Astrocyte (in vitro differentiated cells and primary cell): ENCODE measurements around the gene TTLL1. TPM values are rescaled to one million over a fixed set of nuclear protein-coding genes. Genes with fewer than 3 reads are reported as not detected.

Experiments
- DNase-seq: peaks from one replicate; pipeline ENCODE4 v3.0.0-alpha.2; 2010; ENCODE audit warnings: low read depth
- FAIRE-seq: peaks from 2 replicates; lab custom pipeline; 2011; peaks lifted over from hg19 to GRCh38; lab: Jason Lieb, UNC
- H2AFZ ChIP-seq: 2 replicates; pipeline ENCODE4 v1.6.0; 2012; ENCODE audit warnings: low read depth, low read length, inconsistent platforms
- H3K27ac ChIP-seq: 2 replicates; pipeline ENCODE4 v1.5.1; 2011; ENCODE audit warnings: low read depth, low read length, inconsistent platforms
- H3K27me3 ChIP-seq: 2 replicates; pipeline ENCODE4 v1.6.0; 2011; ENCODE audit warnings: low read length, inconsistent platforms; ENCODE audit not compliant: insufficient read depth
- H3K36me3 ChIP-seq: 2 replicates; pipeline ENCODE4 v1.5.1; 2011; ENCODE audit warnings: low read length, inconsistent platforms; ENCODE audit not compliant: insufficient read depth
- H3K4me1 ChIP-seq: 2 replicates; pipeline ENCODE4 v1.5.1; 2011; ENCODE audit warnings: low read length, inconsistent platforms; ENCODE audit not compliant: insufficient read depth
- H3K4me2 ChIP-seq: 2 replicates; pipeline ENCODE4 v1.6.0; 2012; ENCODE audit warnings: low read length, inconsistent platforms
- H3K4me3 ChIP-seq: 2 replicates; pipeline ENCODE4 v1.5.1; 2011; ENCODE audit warnings: low read depth, mild to moderate bottlenecking, low read length, inconsistent platforms; ENCODE audit not compliant: insufficient read depth
- H3K79me2 ChIP-seq: 2 replicates; pipeline ENCODE4 v1.6.0; 2012; ENCODE audit warnings: mild to moderate bottlenecking, low read length, inconsistent platforms; ENCODE audit not compliant: insufficient read depth
- H3K9ac ChIP-seq: 2 replicates; pipeline ENCODE4 v1.6.0; 2012; ENCODE audit warnings: mild to moderate bottlenecking, low read length, inconsistent platforms
- H3K9me3 ChIP-seq: 2 replicates; pipeline ENCODE4 v1.5.1; 2012; ENCODE audit warnings: low read depth, mild to moderate bottlenecking, low read length, inconsistent platforms; ENCODE audit not compliant: insufficient read depth
- H4K20me1 ChIP-seq: 2 replicates; pipeline ENCODE4 v1.6.0; 2012; ENCODE audit warnings: low read length, inconsistent platforms; ENCODE audit not compliant: insufficient read depth
- H3K27ac Mint-ChIP-seq: one replicate; pipeline ENCODE4 v1.8.0; 2021; ENCODE audit warnings: mild to moderate bottlenecking, mixed read lengths; ENCODE audit not compliant: unreplicated experiment
- H3K27me3 Mint-ChIP-seq: one replicate; pipeline ENCODE4 v1.8.0; 2021; ENCODE audit warnings: low read depth, mixed read lengths; ENCODE audit not compliant: unreplicated experiment
- H3K36me3 Mint-ChIP-seq: one replicate; pipeline ENCODE4 v1.8.0; 2021; ENCODE audit warnings: low read depth, mixed read lengths; ENCODE audit not compliant: unreplicated experiment
- H3K4me1 Mint-ChIP-seq: one replicate; pipeline ENCODE4 v1.8.0; 2021; ENCODE audit warnings: low read depth, mixed read lengths; ENCODE audit not compliant: unreplicated experiment
- H3K4me3 Mint-ChIP-seq: one replicate; pipeline ENCODE4 v1.8.0; 2021; ENCODE audit warnings: mild to moderate bottlenecking, moderate library complexity, mixed read lengths; ENCODE audit not compliant: unreplicated experiment
- H3K9me3 Mint-ChIP-seq: one replicate; pipeline ENCODE4 v1.8.0; 2021; ENCODE audit warnings: mild to moderate bottlenecking, mixed read lengths; ENCODE audit not compliant: unreplicated experiment
- CTCF ChIP-seq: IDR thresholded peaks from 2 replicates; pipeline ENCODE4 v1.5.1; 2011; ENCODE audit warnings: low read depth, mild to moderate bottlenecking, inconsistent platforms, low read length, moderate library complexity; ENCODE audit not compliant: insufficient read depth
- EZH2 ChIP-seq: IDR thresholded peaks from 2 replicates; pipeline ENCODE4 v1.6.1; 2012; ENCODE audit warnings: mild to moderate bottlenecking, low read length, inconsistent platforms; ENCODE audit not compliant: insufficient read depth
- total RNA-seq: library from RNA; stranded (reverse); gene quantifications from 2 replicates; pipeline ENCODE4 v1.2.1, GENCODE V29; 2021

TTLL1 gene
- total RNA-seq, 1 donor from 2014 or later, result 10.7 TPM

- Histone ChIP-seq H2AFZ (no peak overlapping the region), H3K9ac (peak overlapping the region; percentile 65), H3K27ac (peak overlapping the region; percentile 70)
Measured at GRCh38 chr22:42993651-42994275, 95.4 kb downstream of the TTLL1 start.

GRCh38 chr22:42992886-42993479 lies 96.2 kb downstream of the TTLL1 start:
- DNase-seq (no peak), FAIRE-seq (no peak)
- Mint-ChIP-seq H3K4me3 (no peak overlapping the region), H3K27me3 (no peaks in the 10 kb centered on the region), H3K4me1 (peaks cover 58% of the 10 kb centered on the region), H3K36me3 (peaks cover 1% of the 10 kb centered on the region), H3K9me3 (no peaks in the 10 kb centered on the region), H3K27ac (peak overlapping the region; percentile 41)
- Histone ChIP-seq H3K4me2 (no peak overlapping the region), H3K79me2 (peaks cover 90% of the 10 kb centered on the region), H3K27me3 (no peaks in the 10 kb centered on the region), H2AFZ (no peak overlapping the region), H4K20me1 (peaks cover 43% of the 10 kb centered on the region), H3K4me1 (peaks cover 47% of the 10 kb centered on the region), H3K9me3 (no peaks in the 10 kb centered on the region), H3K27ac (no peak overlapping the region), H3K9ac (no peak overlapping the region), H3K36me3 (no peaks in the 10 kb centered on the region), H3K4me3 (no peak overlapping the region)
- no peak for TF ChIP-seq CTCF
- TF ChIP-seq EZH2, result no peak

More at GRCh38 chr22:42993651-42994275, 95.4 kb downstream of the TTLL1 start:
- H3K9me3 ChIP-seq, result no peaks in the 10 kb centered on the region
- H3K36me3 ChIP-seq, result no peaks in the 10 kb centered on the region
- TF ChIP-seq CTCF (no peak), EZH2 (no peak)
- H3K79me2 ChIP-seq, result peaks cover 90% of the 10 kb centered on the region
- peak overlapping the region; percentile 80 for H3K4me2 ChIP-seq
- H3K4me1 Mint-ChIP-seq, result peaks cover 66% of the 10 kb centered on the region
- H4K20me1 ChIP-seq, result peaks cover 40% of the 10 kb centered on the region
- no peaks in the 10 kb centered on the region for H3K27me3 ChIP-seq
- H3K4me1 ChIP-seq, result peaks cover 52% of the 10 kb centered on the region
- H3K27me3 Mint-ChIP-seq, result no peaks in the 10 kb centered on the region
- no peak overlapping the region for H3K4me3 ChIP-seq
- H3K4me3 Mint-ChIP-seq, result no peak overlapping the region
- FAIRE-seq, result no peak
- H3K9me3 Mint-ChIP-seq, result no peaks in the 10 kb centered on the region
- peaks cover 1% of the 10 kb centered on the region for H3K36me3 Mint-ChIP-seq
- DNase-seq, result peak; percentile 62
- peak overlapping the region; percentile 58 for H3K27ac Mint-ChIP-seq

GRCh38 chr22:42992092-42992491 lies 97.1 kb downstream of the TTLL1 start:
- peaks cover 52% of the 10 kb centered on the region for H3K4me1 Mint-ChIP-seq
- no peaks in the 10 kb centered on the region for H3K27me3 ChIP-seq
- H3K27ac Mint-ChIP-seq, result no peak overlapping the region
- peaks cover 92% of the 10 kb centered on the region for H3K79me2 ChIP-seq
- no peak overlapping the region for H2AFZ ChIP-seq
- peaks cover 42% of the 10 kb centered on the region for H3K4me1 ChIP-seq
- no peaks in the 10 kb centered on the region for H3K27me3 Mint-ChIP-seq
- no peaks in the 10 kb centered on the region for H3K9me3 ChIP-seq
- TF ChIP-seq EZH2 (no peak), CTCF (no peak)
- H3K4me2 ChIP-seq, result no peak overlapping the region
- no peak overlapping the region for H3K4me3 ChIP-seq
- no peaks in the 10 kb centered on the region for H3K36me3 ChIP-seq
- H4K20me1 ChIP-seq, result peaks cover 45% of the 10 kb centered on the region
- H3K4me3 Mint-ChIP-seq, result no peak overlapping the region
- DNase-seq (no peak), FAIRE-seq (no peak)
- H3K9me3 Mint-ChIP-seq, result no peaks in the 10 kb centered on the region
- peaks cover 1% of the 10 kb centered on the region for H3K36me3 Mint-ChIP-seq
- no peak overlapping the region for H3K27ac ChIP-seq
- H3K9ac ChIP-seq, result no peak overlapping the region
